Ascending aorta (tissue), 2 donors: ENCODE results near the gene S100A11. TPM values are rescaled to one million over a fixed set of nuclear protein-coding genes. Genes with fewer than 3 reads are reported as not detected.
A peak's percentile ranks its signal among the peaks of the same experiment; 100 is the strongest.

Experiments used
- DNase-seq, 2 donors: peaks; one replicate each; pipeline ENCODE4 v3.0.0-alpha.2; 2019; ENCODE audit warnings: low spot score in 2 of 2
- H3K27ac ChIP-seq, 2 donors: fragments of 200-600 bp; sonication (generic); one replicate each; pipeline ENCODE4 v1.5.1; 2016 to 2017; ENCODE audit warnings: mild to moderate bottlenecking in 1 of 2
- H3K27me3 ChIP-seq: fragments of 200-600 bp; sonication (generic); one replicate; pipeline ENCODE4 v1.5.1; 2017
- H3K36me3 ChIP-seq, 2 donors: fragments of 200-600 bp; sonication (generic); one replicate each; pipeline ENCODE4 v1.5.1; 2016
- H3K4me1 ChIP-seq, 2 donors: fragments of 200-600 bp; sonication (generic); one replicate each; pipeline ENCODE4 v1.5.1; 2016 to 2017; ENCODE audit warnings: mild to moderate bottlenecking in 1 of 2
- H3K4me3 ChIP-seq, 2 donors: fragments of 200-600 bp; sonication (generic); one replicate each; pipeline ENCODE4 v1.5.1; 2016 to 2017; ENCODE audit warnings: mild to moderate bottlenecking in 1 of 2
- H3K9me3 ChIP-seq, 2 donors: fragments of 200-600 bp; sonication (generic); one replicate each; pipeline ENCODE4 v1.5.1; 2016
- intact Hi-C: fragments of 100-400 bp; cut with DNase I; formaldehyde crosslinking; loops from one replicate; pipeline ENCODE4 v1.15.1; 2023
- total RNA-seq: library from RNA; depleted of rRNA; stranded (reverse); fragments of >200 nt; gene quantifications from one replicate; pipeline ENCODE4 v1.1.0, GENCODE V29; 2016
- TF ChIP-seq, protein P1 (sequence below), 3 experiments: fragments of 200-600 bp in 2 of 3; fragments of 450-650 bp in 1 of 3; sonication (generic) in 2 of 3; IDR thresholded peaks; one replicate each; pipeline ENCODE4 v1.5.1; 2016 to 2019; ENCODE audit warnings: antibody characterized with exemption in 3 of 3, mild to moderate bottlenecking in 1 of 3, moderate library complexity in 1 of 3

S100A11 gene
- total RNA-seq, 1 donor from 2014 or later = 442 TPM

DNA sequence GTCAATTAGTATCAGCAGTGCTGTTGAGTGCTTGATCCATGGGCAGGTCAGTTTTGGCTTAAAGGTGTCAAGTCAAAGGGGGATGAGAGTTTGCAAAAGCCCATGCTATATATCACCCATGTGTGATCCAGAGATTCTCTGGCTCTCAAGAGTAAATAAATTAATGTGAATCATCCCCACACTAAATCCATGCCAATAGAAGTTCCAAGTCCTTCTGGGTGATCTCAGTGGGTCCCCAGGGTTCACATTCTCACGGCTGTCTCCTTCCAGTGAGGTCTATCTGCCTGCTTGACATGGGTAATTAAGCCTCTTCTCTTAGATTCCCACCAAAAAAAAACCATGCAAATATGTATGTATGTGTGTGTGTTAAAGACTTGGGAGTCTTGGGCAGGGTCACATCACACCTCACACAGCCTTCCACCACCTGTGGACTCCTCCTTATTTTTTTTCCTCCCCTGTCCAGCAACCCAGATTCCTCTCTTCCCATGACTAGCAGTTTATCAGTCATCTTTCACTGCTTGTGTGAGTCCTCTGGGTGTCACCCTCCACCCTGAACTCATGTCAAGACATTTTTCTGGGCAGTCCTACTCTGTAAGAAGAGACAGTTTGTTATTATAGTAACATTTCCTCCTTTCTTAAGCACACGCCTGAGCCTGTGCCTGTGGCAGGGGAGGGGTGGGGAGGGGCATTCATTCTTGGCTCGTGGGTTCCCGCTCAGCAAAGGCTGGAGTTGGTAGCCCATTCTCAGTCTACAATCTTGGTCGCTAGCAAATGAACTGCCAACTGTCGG is 14.3 kb upstream of the S100A11 start:
- Histone ChIP-seq H3K4me3 (no peak overlapping the region), H3K9me3 (no peaks in the 10 kb centered on the region), H3K36me3 (no peaks in the 10 kb centered on the region), H3K27ac (no peak overlapping the region), H3K27me3 (no peaks in the 10 kb centered on the region), H3K4me1 (peaks cover 3 to 18% of the 10 kb centered on the region in 2 donors)
- TF ChIP-seq, protein P1, sequence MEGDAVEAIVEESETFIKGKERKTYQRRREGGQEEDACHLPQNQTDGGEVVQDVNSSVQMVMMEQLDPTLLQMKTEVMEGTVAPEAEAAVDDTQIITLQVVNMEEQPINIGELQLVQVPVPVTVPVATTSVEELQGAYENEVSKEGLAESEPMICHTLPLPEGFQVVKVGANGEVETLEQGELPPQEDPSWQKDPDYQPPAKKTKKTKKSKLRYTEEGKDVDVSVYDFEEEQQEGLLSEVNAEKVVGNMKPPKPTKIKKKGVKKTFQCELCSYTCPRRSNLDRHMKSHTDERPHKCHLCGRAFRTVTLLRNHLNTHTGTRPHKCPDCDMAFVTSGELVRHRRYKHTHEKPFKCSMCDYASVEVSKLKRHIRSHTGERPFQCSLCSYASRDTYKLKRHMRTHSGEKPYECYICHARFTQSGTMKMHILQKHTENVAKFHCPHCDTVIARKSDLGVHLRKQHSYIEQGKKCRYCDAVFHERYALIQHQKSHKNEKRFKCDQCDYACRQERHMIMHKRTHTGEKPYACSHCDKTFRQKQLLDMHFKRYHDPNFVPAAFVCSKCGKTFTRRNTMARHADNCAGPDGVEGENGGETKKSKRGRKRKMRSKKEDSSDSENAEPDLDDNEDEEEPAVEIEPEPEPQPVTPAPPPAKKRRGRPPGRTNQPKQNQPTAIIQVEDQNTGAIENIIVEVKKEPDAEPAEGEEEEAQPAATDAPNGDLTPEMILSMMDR (IDR thresholded peaks at IDR 0.05) = no peak
- DNase-seq = no peak
- intact Hi-C loops = loop anchor here (5.0 kb wide), 1 partner anchor 391 kb away; no protein-coding TSS in a partner anchor

DNA sequence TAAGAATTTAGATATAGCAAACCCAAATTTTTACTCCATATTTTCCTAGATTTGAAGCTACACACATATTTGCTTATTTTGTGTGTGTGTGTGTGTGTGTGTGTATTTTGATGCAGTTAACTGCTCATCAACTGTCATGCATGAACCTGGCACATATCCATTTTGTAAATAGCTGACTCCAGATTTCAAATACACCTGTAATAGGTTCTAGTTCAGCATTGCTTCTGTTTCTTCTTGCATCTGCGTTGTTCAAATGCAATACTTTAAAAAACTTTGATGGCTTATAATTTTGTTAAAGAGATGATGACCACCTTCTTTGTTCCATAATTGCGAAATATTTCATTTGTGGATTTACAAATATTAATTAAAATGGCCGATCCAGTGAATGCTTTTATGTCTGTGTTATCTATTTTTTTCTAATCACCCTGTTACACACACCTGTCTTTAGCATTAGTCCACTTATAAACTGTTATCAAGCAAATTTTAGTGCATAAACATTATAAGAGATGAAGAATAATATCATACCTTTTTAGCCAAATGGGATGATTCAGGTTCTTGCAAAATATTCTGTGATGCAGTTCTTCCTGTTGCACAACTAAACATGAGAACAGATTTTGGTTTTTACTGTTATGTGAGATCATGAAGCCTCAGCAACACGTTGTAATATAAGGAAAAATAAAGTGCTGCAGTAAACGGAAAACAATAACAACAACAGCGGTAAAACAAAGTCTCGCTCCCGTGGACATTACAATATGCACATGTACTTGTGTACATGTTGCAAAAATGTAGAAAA is 12.7 kb upstream of the S100A11 start:
- peaks cover 3 to 18% of the 10 kb centered on the region in 2 donors for H3K4me1 ChIP-seq
- H3K27ac ChIP-seq = peak overlapping the region; percentile 93 to 96
- H3K9me3 ChIP-seq = no peaks in the 10 kb centered on the region
- no peaks in the 10 kb centered on the region for H3K27me3 ChIP-seq
- no peak overlapping the region for H3K4me3 ChIP-seq
- intact Hi-C loops = loop anchor here (2.0 to 10.0 kb wide), 3 partner anchors 55 to 435 kb away; partner anchors contain the start of gene SNX27
- H3K36me3 ChIP-seq = no peaks in the 10 kb centered on the region
- TF ChIP-seq, protein P1 (IDR thresholded peaks at IDR 0.05) = no peak
- DNase-seq = no peak

DNA sequence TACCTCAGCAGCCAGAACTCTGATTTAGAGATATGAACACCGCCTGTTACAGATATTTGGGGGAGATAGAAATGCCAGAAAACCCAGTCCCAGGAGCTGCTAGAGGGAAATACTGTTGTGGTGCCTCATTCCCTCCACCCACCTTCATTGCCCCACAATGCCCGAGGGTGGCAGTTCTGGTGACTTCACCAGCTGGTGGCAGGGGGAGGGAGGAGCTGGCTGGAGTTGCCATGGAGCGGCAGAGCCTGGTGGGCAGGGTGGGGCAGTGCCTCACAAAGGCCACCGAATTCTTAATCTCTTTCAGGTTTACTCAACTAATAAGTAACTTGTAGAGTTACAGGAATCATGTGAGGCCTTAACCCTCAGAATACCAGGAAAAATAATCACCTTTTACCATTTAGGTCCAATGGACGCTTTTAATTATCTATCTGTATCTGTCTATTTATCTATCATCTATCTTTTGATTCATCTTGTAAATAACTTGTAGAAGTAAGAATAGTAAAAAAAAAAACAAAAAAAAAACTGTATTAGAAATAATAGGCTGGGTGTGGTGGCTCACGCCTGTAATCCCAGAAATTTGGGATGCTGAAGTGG is 11.7 kb upstream of the S100A11 start:
- Histone ChIP-seq H3K4me3 (peak overlapping the region in 1 of 2 donors; percentile 32), H3K27ac (peak overlapping the region; percentile 93 to 96), H3K9me3 (no peaks in the 10 kb centered on the region), H3K27me3 (no peaks in the 10 kb centered on the region), H3K36me3 (no peaks in the 10 kb centered on the region), H3K4me1 (peaks cover 3 to 18% of the 10 kb centered on the region in 2 donors)
- peak in 1 of 2 donors; percentile 47 for DNase-seq
- TF ChIP-seq, protein P1 (IDR thresholded peaks at IDR 0.05) = peak in 1 of 3 experiments; percentile 21
- intact Hi-C loops = loop anchor here (1.0 to 10.0 kb wide), 3 partner anchors 12 to 434 kb away; partner anchors contain the start of gene SNX27

DNA sequence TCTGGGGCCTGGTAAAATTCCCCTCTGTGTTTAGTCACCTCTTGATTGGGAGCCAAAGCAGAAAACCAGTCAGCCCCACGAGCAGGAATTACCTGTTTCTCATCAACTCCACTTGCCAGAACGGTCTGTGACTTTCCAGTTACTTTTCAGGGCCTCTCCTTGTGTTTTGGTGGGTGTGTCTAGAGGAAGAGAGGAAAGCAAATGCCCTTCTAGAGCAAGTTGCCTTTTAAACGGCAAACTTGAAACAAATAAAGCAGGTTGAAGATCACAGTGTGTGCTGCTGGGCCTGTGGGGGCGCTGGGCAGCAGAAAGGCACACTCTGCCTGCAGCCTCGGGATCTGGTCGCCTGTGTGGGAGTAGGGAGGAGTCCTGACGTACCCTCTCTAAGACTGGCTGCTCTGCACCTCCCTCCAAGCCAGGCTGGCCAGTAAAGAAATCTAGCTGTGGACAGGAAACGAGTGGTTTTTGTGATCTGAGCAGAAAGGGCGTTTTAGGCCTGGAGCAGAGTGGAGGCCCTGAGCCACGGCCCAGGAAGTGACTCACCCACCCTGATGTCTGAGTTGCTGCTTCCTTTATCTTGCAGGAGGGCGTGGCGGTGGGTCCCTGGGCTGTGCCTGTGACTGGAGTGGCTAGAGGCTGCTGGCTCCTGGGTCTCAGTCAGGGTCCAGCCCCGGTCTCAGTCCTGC is 11.1 kb upstream of the S100A11 start:
- Histone ChIP-seq H3K27me3 (no peaks in the 10 kb centered on the region), H3K9me3 (no peaks in the 10 kb centered on the region), H3K27ac (peak overlapping the region; percentile 93 to 96), H3K36me3 (no peaks in the 10 kb centered on the region), H3K4me3 (peak overlapping the region; percentile 32), H3K4me1 (peaks cover 3 to 18% of the 10 kb centered on the region in 2 donors)
- intact Hi-C loops = loop anchor here (1.0 to 10.0 kb wide), 3 partner anchors 12 to 433 kb away; partner anchors contain the start of gene SNX27
- TF ChIP-seq, protein P1 (IDR thresholded peaks at IDR 0.05) = peak; percentile 38 to 62 (median 55)
- peak; percentile 93 to 97 for DNase-seq

DNA sequence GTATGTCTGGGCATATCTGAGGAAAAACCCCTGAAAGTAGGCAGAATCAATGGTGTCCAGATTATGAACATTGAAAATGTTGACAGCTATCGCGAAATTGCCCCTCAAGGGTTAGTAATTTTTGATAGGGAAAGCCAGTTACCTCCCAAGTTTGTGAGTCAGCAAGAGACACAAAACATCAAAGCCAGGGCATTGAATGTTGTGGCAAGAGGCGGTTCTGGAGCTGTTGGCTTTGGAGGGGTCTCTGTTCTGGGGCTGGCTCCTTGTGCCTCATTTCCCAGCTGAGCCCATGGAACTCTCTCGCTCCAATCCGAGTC is 10.6 kb upstream of the S100A11 start:
- DNase-seq = no peak
- H3K9me3 ChIP-seq = no peaks in the 10 kb centered on the region
- peaks cover 3 to 18% of the 10 kb centered on the region in 2 donors for H3K4me1 ChIP-seq
- H3K27me3 ChIP-seq = no peaks in the 10 kb centered on the region
- TF ChIP-seq, protein P1 (IDR thresholded peaks at IDR 0.05) = no peak
- H3K4me3 ChIP-seq = peak overlapping the region; percentile 32
- intact Hi-C loops = loop anchor here (10.0 kb wide), 1 partner anchor 433 kb away; the partner anchor contains the start of gene SNX27
- H3K27ac ChIP-seq = peak overlapping the region; percentile 93 to 96
- no peaks in the 10 kb centered on the region for H3K36me3 ChIP-seq
